ENCODE measurements around the gene CUL4B. TPM values are rescaled to one million over a fixed set of nuclear protein-coding genes. Genes with fewer than 3 reads are reported as not detected.
"Not testable (repeated sequence)": the region's sequence is repeated elsewhere in the genome, so short reads cannot be mapped to it uniquely, and the experiment has no call there.

Gene CUL4B
- total RNA-seq, 2 experiments from 2014 or later: 29.3 to 31.4 TPM

- POLR2A ChIA-PET: no interaction called here
- H3K27me3 Mint-ChIP-seq (ENCODE audit: low read depth): no peaks in the 10 kb centered on the region
- peaks cover 3% of the 10 kb centered on the region for H3K36me3 Mint-ChIP-seq (ENCODE audit: low read depth)
- DNase-seq (no peak), ATAC-seq (no peak)
- H3K4me1 Mint-ChIP-seq (ENCODE audit: low read depth): no peaks in the 10 kb centered on the region
- CTCF ChIA-PET: interaction anchor here (1.0 to 1.8 kb wide), 2 partner anchors 149 to 241 kb away, joined by 4 to 6 read pairs; no protein-coding TSS in a partner anchor
- no peak overlapping the region for H3K27ac Mint-ChIP-seq
- H3K4me3 Mint-ChIP-seq: no peak overlapping the region
- no peaks in the 10 kb centered on the region for H3K9me3 Mint-ChIP-seq (ENCODE audit: insufficient read depth)
Observed at GRCh38 chrX:120514236-120514635, 46.5 kb downstream of the CUL4B start.

DNA sequence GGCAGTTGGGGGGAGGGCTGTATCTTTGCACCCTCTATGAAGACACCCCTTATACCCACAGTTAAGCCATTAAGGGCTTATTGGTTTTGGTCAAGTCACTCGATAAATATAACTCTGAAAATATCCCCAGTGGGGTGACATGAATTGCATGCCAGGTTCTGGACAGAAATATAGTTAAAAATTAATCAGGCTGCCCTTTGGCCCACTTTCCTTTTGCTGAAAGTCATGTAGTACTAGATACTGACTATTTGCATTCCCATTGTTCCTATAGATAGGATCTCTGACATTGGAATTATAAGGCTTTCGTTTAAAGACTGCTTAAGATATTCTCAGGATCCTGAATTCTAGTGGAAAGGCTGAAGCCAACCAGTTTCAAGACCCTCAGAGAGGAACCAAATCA, 48.1 kb downstream of the CUL4B start:
- Mint-ChIP-seq H3K27me3 (ENCODE audit: low read depth) (no peaks in the 10 kb centered on the region), H3K4me3 (no peak overlapping the region), H3K4me1 (ENCODE audit: low read depth) (no peaks in the 10 kb centered on the region), H3K36me3 (ENCODE audit: low read depth) (peaks cover 3% of the 10 kb centered on the region), H3K27ac (no peak overlapping the region), H3K9me3 (ENCODE audit: insufficient read depth) (no peaks in the 10 kb centered on the region)
- DNase-seq (no peak), ATAC-seq (no peak)
- POLR2A ChIA-PET: no interaction called here
- CTCF ChIA-PET: no interaction called here

GRCh38 chrX:120512222-120512621, 48.5 kb downstream of the CUL4B start:
- Mint-ChIP-seq H3K4me3 (no peak overlapping the region), H3K27ac (no peak overlapping the region), H3K4me1 (ENCODE audit: low read depth) (no peaks in the 10 kb centered on the region), H3K9me3 (ENCODE audit: insufficient read depth) (no peaks in the 10 kb centered on the region), H3K27me3 (ENCODE audit: low read depth) (no peaks in the 10 kb centered on the region), H3K36me3 (ENCODE audit: low read depth) (peaks cover 3% of the 10 kb centered on the region)
- ChIA-PET POLR2A (no interaction called here), CTCF (no interaction called here)
- no peak for ATAC-seq
- no peak for DNase-seq

DNA sequence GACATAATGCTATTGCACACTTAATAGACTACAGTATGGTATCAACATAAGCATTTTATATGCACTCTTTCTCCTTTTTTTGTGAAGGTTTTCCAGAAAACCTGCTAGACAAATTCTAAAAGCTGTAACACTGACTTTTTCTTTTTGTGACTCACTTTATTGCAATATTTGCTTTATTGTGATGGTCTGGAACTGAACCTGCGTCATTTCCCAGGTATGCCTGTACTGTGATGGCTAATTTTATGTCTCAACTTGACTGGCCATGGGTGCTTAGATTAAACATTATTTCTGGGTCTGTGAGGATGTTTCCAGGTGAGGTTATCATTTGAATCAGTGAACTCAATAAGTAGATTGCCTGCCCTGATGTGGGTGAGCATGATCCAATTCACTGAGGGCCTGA, 56.2 kb downstream of the CUL4B start:
- H3K4me1 Mint-ChIP-seq (ENCODE audit: low read depth): peaks cover 1% of the 10 kb centered on the region
- peaks cover 5% of the 10 kb centered on the region for H3K27me3 Mint-ChIP-seq (ENCODE audit: low read depth)
- no peak overlapping the region for H3K4me3 Mint-ChIP-seq
- ATAC-seq: no peak
- H3K9me3 Mint-ChIP-seq (ENCODE audit: insufficient read depth): no peaks in the 10 kb centered on the region
- ChIA-PET CTCF (no interaction called here), POLR2A (no interaction called here)
- no peak overlapping the region for H3K27ac Mint-ChIP-seq
- no peaks in the 10 kb centered on the region for H3K36me3 Mint-ChIP-seq (ENCODE audit: low read depth)
- DNase-seq: no peak

GRCh38 chrX:120499301-120500072, 61.3 kb downstream of the CUL4B start:
- POLR2A ChIA-PET: no interaction called here
- Mint-ChIP-seq H3K9me3 (ENCODE audit: insufficient read depth) (no peaks in the 10 kb centered on the region), H3K4me1 (ENCODE audit: low read depth) (peaks cover 13% of the 10 kb centered on the region), H3K4me3 (no peak overlapping the region), H3K27me3 (ENCODE audit: low read depth) (peaks cover 1% of the 10 kb centered on the region), H3K36me3 (ENCODE audit: low read depth) (no peaks in the 10 kb centered on the region), H3K27ac (no peak overlapping the region)
- CTCF ChIA-PET: interaction anchor here (1.2 to 1.3 kb wide), 3 partner anchors 13 to 269 kb away, joined by 3 to 5 read pairs (median 5); no protein-coding TSS in a partner anchor
- ATAC-seq (no peak), DNase-seq (no peak)

DNA sequence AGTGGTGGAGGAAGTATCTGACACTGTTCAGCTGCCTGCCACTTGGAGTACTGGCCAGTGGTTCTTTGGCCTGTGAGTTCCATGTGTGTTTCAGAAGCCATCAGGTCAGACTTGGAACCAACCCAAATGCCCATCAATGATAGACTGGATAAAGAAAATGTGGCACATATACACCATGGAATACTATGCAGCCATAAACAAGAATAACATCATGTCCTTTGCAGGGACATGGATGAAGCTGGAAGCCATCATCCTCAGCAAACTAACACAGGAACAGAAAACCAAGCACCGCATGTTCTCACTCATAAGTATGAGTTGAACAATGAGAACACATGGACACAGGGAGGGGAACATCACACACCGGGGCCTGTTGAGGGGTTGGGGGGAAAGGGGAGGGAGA, 70.6 kb downstream of the CUL4B start:
- CTCF ChIA-PET; H3K27ac Mint-ChIP-seq; POLR2A ChIA-PET; ATAC-seq; H3K36me3 Mint-ChIP-seq (ENCODE audit: low read depth); H3K9me3 Mint-ChIP-seq (ENCODE audit: insufficient read depth); H3K4me3 Mint-ChIP-seq; DNase-seq; H3K27me3 Mint-ChIP-seq (ENCODE audit: low read depth): not testable (repeated sequence)
- peaks cover 29% of the 10 kb centered on the region for H3K4me1 Mint-ChIP-seq (ENCODE audit: low read depth)

- CTCF ChIA-PET: interaction anchor here (0.7 to 1.6 kb wide), 5 partner anchors 12 to 180 kb away, joined by 3 to 5 read pairs (median 4); no protein-coding TSS in a partner anchor
Observed at GRCh38 chrX:120486786-120487185, 74.0 kb downstream of the CUL4B start.

DNA sequence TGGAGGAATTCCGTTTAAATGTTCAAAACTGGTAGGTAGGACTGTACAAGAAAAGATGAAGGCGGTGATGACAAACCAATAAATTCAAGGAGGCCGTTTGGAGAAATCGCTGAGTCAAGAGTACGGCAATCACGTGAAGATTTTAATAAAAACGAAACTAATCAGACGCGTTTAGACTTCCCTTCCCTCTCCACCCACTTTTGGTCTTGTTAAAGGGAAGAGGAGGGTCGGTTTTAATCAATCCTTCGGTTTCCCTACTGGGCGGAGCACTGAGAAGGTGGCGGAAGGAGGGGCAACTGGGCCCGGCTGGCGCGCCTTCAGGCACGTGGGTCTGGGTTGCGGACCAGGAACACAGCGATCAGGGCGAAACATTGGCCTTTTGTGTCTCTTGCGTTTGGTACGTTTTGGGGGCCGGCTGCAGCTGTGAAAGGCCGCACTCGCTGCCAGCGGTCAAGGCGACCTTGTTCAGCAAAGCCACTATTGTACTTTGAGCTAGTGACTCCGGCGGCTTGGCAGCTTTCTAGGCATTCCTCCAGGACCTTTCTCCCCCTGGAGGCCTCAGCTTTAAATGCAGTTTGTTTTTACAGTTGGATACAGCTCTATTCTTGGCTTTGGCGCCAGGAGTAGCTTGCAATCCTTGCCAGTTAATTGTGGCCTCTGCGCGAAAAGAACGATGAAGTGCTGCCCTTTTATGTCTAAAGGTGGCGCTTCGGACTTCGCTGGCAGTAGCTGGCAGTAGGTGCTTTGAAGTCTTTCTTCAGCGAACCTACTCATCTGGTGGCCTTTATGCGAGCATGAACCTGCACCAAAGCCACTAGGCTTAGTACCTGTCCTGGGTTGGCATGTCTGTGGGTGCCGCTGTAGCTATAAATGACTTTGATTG, 74.9 kb downstream of the CUL4B start:
- Mint-ChIP-seq H3K27me3 (ENCODE audit: low read depth) (no peaks in the 10 kb centered on the region), H3K27ac (peak overlapping the region; percentile 90), H3K4me1 (ENCODE audit: low read depth) (peaks cover 29% of the 10 kb centered on the region), H3K9me3 (ENCODE audit: insufficient read depth) (no peaks in the 10 kb centered on the region), H3K4me3 (peak overlapping the region; percentile 75), H3K36me3 (ENCODE audit: low read depth) (no peaks in the 10 kb centered on the region)
- ATAC-seq (peak; percentile 86), DNase-seq (peak; percentile 64)
- POLR2A ChIA-PET: interaction anchor here (1.0 kb wide), 2 partner anchors 28 to 105 kb away, joined by 3 read pairs; no protein-coding TSS in a partner anchor
- CTCF ChIA-PET: interaction anchor here (0.7 to 1.6 kb wide), 13 partner anchors 9 to 267 kb away, joined by 3 to 6 read pairs (median 4); partner anchors contain the start of gene LAMP2

More at GRCh38 chrX:120486786-120487185, 74.0 kb downstream of the CUL4B start:
- H3K36me3 Mint-ChIP-seq (ENCODE audit: low read depth): no peaks in the 10 kb centered on the region
- no peak overlapping the region for H3K27ac Mint-ChIP-seq
- POLR2A ChIA-PET: no interaction called here
- peaks cover 29% of the 10 kb centered on the region for H3K4me1 Mint-ChIP-seq (ENCODE audit: low read depth)
- no peaks in the 10 kb centered on the region for H3K27me3 Mint-ChIP-seq (ENCODE audit: low read depth)
- H3K4me3 Mint-ChIP-seq: peak overlapping the region; percentile 36
- ATAC-seq (no peak), DNase-seq (no peak)
- H3K9me3 Mint-ChIP-seq (ENCODE audit: insufficient read depth): no peaks in the 10 kb centered on the region

GRCh38 chrX:120485315-120485637, 75.5 kb downstream of the CUL4B start:
- Mint-ChIP-seq H3K4me1 (ENCODE audit: low read depth) (peaks cover 29% of the 10 kb centered on the region), H3K36me3 (ENCODE audit: low read depth) (no peaks in the 10 kb centered on the region), H3K4me3 (peak overlapping the region; percentile 75), H3K27me3 (ENCODE audit: low read depth) (no peaks in the 10 kb centered on the region), H3K27ac (peak overlapping the region; percentile 90), H3K9me3 (ENCODE audit: insufficient read depth) (no peaks in the 10 kb centered on the region)
- CTCF ChIA-PET: interaction anchor here (0.7 to 1.3 kb wide), 4 partner anchors 9 to 73 kb away, joined by 3 to 6 read pairs (median 5); no protein-coding TSS in a partner anchor
- POLR2A ChIA-PET: no interaction called here
- no peak for DNase-seq
- ATAC-seq: no peak

DNA sequence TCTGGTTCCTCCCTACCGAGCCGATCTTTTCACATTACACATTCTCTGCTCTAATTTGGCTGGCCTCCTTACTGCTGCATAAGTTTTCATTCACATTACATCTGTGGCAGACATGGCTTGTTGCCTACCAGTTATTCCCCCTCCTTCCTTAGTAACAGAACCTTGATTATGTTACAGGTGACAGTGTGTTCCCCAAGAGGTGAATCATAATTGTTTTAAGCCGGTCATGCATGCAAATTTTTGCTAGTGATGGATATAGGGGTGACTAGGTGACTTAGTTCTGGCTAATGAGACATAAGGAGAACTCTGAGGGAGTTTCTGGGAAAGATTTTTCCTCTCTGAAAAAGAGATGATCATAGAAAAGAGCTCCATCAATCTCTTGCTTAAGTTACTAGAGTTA, 83.3 kb downstream of the CUL4B start:
- Mint-ChIP-seq H3K4me1 (ENCODE audit: low read depth) (peaks cover 6% of the 10 kb centered on the region), H3K36me3 (ENCODE audit: low read depth) (no peaks in the 10 kb centered on the region), H3K4me3 (no peak overlapping the region), H3K9me3 (ENCODE audit: insufficient read depth) (no peaks in the 10 kb centered on the region), H3K27me3 (ENCODE audit: low read depth) (peaks cover 2% of the 10 kb centered on the region), H3K27ac (no peak overlapping the region)
- POLR2A ChIA-PET: no interaction called here
- ATAC-seq (no peak), DNase-seq (no peak)
- CTCF ChIA-PET: interaction anchor here (3.7 kb wide), 1 partner anchor 97 kb away, joined by 12 read pairs; no protein-coding TSS in a partner anchor

DNA sequence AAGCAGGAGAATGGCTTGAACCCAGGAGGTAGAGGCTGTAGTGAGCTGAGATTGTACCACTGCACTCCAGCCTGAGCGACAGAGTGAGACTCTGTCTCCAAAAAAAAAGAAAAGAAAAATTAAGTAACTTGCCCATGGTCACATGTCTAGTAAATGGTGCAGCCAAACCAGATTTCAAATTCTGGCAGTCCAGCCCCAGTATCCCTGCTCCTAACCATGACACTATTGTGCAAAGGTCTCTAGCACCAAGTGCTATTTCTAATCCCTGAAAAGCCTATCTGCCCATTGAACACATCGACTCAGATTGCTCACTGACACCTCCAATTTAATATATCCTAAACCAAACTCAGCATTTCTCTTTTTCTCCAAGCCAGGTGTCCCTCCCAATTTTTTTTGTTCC, 84.0 kb downstream of the CUL4B start:
- DNase-seq (no peak), ATAC-seq (no peak)
- CTCF ChIA-PET: interaction anchor here (1.1 to 3.7 kb wide), 3 partner anchors 9 to 112 kb away, joined by 3 to 12 read pairs (median 6); no protein-coding TSS in a partner anchor
- H3K4me1 Mint-ChIP-seq (ENCODE audit: low read depth): peaks cover 6% of the 10 kb centered on the region
- POLR2A ChIA-PET: no interaction called here
- no peaks in the 10 kb centered on the region for H3K9me3 Mint-ChIP-seq (ENCODE audit: insufficient read depth)
- H3K27me3 Mint-ChIP-seq (ENCODE audit: low read depth): peaks cover 2% of the 10 kb centered on the region
- H3K27ac Mint-ChIP-seq: no peak overlapping the region
- H3K36me3 Mint-ChIP-seq (ENCODE audit: low read depth): no peaks in the 10 kb centered on the region
- no peak overlapping the region for H3K4me3 Mint-ChIP-seq

GRCh38 chrX:120475447-120475846, 85.3 kb downstream of the CUL4B start:
- H3K4me3 Mint-ChIP-seq; H3K36me3 Mint-ChIP-seq (ENCODE audit: low read depth); H3K27me3 Mint-ChIP-seq (ENCODE audit: low read depth); H3K4me1 Mint-ChIP-seq (ENCODE audit: low read depth); H3K9me3 Mint-ChIP-seq (ENCODE audit: insufficient read depth); ATAC-seq; DNase-seq; H3K27ac Mint-ChIP-seq: not testable (repeated sequence)
- ChIA-PET CTCF (interaction anchor here (0.6 to 3.7 kb wide), 8 partner anchors 10 to 1042 kb away, joined by 3 to 12 read pairs (median 3); partner anchors contain the start of gene ZBTB33), POLR2A (interaction anchor here (0.8 kb wide), 1 partner anchor 17 kb away, joined by 4 read pairs; no protein-coding TSS in a partner anchor)

All from activated CD8-positive, alpha-beta T cell treated with anti-CD3 and anti-CD28 coated beads, Interleukin-2, amount 10 ng/mL, durations not matched to agents 7 days and 5 days (primary cell).